GM10266 (cell line): ENCODE data around the gene TSEN54.

Experiments used
- DNase-seq: peaks from one replicate; pipeline ENCODE4 v3.0.0; 2012; ENCODE audit errors: extremely low spot score
- TF ChIP-seq, protein P1 (sequence below): IDR thresholded peaks from 2 replicates; pipeline ENCODE4 v1.5.1; 2012; ENCODE audit warnings: mild to moderate bottlenecking, low read depth; ENCODE audit not compliant: control insufficient read depth, insufficient read depth; ENCODE audit errors: missing control alignments

TSEN54 gene

DNA sequence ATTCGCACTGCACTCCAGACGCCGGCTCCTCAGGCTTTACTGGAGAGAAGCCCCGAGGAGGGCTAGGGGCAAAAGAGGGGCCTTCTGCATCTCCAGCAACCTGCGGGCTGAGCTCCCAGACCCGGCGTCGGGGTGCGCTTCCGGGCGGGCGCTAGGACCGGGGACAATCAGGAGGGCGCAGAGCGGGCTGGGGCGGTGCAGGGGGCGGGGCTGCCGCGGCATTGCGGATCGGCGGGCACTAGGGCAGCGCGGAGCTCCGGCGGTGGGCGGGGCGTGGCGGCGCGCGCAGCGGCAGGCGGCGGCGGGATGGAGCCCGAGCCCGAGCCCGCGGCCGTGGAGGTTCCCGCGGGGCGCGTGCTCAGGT is at the start of gene TSEN54:
TSEN54 (plus strand) TSS at position 274 of the 364 bp plus-strand sequence; CDS start at position 307, 33 bp downstream.
- TF ChIP-seq, protein P1, sequence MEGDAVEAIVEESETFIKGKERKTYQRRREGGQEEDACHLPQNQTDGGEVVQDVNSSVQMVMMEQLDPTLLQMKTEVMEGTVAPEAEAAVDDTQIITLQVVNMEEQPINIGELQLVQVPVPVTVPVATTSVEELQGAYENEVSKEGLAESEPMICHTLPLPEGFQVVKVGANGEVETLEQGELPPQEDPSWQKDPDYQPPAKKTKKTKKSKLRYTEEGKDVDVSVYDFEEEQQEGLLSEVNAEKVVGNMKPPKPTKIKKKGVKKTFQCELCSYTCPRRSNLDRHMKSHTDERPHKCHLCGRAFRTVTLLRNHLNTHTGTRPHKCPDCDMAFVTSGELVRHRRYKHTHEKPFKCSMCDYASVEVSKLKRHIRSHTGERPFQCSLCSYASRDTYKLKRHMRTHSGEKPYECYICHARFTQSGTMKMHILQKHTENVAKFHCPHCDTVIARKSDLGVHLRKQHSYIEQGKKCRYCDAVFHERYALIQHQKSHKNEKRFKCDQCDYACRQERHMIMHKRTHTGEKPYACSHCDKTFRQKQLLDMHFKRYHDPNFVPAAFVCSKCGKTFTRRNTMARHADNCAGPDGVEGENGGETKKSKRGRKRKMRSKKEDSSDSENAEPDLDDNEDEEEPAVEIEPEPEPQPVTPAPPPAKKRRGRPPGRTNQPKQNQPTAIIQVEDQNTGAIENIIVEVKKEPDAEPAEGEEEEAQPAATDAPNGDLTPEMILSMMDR = no peak
- peak; percentile 100 for DNase-seq

DNA sequence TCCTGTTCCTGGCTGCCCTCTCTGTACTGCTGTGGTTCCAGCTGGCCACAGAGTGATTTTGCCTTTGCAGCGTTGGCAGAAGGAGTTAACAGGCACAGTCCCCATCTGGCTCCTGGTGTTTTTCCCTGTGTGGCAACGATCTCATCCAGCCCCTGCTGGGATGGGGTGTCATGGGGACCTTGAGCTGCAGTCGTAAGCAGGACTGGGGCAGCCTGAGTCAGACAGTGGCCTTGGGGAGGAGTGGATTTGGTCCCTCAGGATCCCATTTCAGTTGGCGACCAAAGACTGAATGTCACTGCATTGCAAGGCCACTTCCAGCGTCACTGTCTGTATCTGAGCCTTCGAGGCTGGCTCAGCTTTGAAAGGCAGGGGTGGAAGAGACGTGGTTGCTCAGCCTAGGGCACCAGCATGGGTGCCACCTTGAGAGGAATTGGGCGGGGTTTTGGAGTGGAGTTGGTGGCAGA is 48.0 kb upstream of the TSEN54 start:
- DNase-seq = no peak
- TF ChIP-seq, protein P1 = no peak

DNA sequence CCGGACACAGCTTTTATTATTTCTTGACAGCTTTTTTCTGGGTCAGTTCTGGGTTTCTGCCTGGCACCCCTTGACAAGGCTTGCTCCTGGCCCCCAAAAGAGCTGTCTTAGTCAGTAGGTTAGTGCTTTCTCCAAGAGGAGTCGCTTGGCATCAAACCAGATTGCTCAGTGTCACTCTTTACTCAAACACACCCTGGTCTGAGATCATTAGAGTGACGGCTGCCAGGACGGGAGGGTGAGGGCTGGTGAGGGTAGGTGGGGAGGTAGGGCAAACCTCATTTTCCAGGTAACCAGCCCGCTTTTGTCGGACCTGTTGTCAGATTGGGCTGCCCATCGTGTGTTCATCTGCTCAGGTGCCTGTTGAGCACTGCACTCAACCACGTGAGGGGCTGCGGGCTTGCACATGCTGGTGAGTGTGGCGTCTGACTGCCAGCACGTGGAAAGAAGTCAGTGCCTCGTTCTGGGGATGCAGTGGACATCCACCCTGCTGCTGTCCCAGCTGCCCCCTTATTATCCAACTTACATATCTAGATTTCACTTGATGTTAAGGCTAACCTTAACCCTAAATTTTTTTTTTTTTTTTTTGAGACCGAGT is 47.5 kb upstream of the TSEN54 start:
- DNase-seq = no peak
- TF ChIP-seq, protein P1 = no peak

DNA sequence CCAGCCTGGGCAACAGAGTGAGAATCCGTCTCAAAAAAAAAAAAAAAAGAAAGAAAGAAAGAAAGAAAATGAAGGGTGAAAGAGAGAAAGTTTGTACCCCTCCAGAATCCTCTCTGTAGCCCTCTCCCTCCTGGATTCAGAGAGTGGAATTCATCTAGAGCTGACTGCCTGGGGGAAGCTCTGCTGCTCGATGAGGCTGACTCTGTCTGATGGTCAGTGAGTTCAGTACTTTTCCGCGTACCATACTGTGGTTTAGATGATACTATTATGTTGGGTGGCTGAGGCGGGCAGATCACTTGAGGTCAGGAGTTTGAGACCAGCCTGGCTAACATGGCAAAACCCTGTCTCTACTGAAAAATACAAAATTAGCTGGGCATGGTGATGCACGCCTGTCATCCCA is 45.1 kb upstream of the TSEN54 start:
- TF ChIP-seq, protein P1 = no peak
- no peak for DNase-seq

DNA sequence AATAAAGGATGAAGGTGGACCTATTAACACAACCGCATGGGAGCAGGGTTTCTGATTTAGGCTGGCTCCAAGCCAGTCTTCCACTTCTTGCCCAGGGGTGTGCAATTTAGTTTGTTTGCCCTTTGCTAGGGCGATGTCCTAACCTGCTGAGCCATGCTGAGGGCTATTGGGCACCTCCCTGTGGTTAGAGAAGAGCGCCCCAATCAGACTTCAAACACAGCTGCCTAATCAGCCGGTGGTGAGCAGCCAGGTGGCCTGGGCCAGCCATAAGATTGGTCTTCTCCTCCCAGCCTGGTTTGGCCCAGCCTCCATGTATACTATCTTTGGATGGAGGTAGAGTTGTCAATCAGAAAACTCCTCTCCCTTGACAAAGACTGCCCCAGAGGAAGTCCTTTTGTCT is 44.2 kb upstream of the TSEN54 start:
- TF ChIP-seq, protein P1 = no peak
- no peak for DNase-seq

DNA sequence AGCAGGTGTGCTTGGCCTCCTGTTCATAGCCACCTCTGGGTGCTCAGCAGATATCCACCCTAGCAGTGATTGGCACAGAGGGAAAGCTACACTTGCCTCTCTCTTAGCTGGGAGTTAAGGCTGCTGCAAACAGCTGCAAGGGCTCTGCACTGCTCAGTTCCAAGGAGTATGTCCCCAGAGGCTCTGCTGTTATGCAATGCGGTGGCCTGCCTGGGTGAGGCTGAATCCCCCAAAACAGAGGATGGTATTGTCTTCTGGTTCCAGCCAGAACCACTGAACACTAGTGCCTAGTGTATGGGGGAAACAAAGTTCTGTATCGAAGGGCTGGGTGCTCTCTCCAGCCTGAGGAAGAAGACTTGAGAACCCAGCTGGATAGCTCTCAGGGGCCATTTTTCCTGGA is 43.1 kb upstream of the TSEN54 start:
- no peak for DNase-seq
- TF ChIP-seq, protein P1 = no peak

DNA sequence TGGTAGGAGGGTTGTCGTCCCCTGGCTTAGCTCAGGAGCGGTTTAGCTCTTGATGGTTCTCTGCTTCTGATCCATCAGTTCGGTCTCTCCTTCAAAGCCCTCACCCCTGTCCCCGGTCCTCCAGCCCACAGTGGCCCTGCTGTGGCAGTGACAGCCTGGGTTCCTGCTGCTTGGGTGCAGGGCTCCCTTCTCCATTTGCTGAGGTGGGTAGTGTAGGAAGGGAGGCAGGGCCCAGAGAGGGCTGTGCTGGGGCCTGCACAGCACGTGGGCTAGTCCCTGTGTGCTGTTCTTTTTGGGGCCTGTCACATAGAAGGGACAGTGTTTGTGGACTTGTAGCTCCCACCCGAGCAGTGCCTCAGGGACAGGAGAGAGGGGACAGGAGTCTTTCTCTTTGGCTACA is 41.6 kb upstream of the TSEN54 start:
- no peak for DNase-seq
- TF ChIP-seq, protein P1 = no peak
